ENCODE measurements around the gene WDR33.

DNA sequence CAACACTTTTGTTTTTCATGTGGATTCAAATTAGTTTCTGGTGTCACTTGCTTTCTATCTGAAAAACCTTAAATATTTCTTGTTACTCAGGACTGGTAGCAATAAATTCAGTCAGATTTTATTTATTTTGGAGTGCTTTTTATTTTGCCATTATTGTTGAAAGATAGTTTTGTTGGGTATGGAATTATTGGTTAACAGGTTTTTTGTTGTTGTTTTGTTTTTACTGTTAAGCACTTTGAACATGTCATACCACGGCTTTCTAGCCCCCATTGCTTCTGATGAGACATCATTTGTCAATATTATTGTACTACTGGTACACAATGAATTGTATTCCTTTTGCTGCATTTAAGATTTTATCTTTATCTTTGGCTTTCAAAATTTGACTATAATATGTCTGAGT lies 122.6 kb downstream of the WDR33 start:
- TF ChIP-seq POLR2A (IDR thresholded peaks at IDR 0.05), result no peak
- TF ChIP-seq, protein P1, sequence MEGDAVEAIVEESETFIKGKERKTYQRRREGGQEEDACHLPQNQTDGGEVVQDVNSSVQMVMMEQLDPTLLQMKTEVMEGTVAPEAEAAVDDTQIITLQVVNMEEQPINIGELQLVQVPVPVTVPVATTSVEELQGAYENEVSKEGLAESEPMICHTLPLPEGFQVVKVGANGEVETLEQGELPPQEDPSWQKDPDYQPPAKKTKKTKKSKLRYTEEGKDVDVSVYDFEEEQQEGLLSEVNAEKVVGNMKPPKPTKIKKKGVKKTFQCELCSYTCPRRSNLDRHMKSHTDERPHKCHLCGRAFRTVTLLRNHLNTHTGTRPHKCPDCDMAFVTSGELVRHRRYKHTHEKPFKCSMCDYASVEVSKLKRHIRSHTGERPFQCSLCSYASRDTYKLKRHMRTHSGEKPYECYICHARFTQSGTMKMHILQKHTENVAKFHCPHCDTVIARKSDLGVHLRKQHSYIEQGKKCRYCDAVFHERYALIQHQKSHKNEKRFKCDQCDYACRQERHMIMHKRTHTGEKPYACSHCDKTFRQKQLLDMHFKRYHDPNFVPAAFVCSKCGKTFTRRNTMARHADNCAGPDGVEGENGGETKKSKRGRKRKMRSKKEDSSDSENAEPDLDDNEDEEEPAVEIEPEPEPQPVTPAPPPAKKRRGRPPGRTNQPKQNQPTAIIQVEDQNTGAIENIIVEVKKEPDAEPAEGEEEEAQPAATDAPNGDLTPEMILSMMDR (IDR thresholded peaks at IDR 0.05), result no peak
- no peak for TF ChIP-seq POLR2AphosphoS5 (IDR thresholded peaks at IDR 0.05)
- TF ChIP-seq EP300 (IDR thresholded peaks at IDR 0.05), result no peak
